GM13977 (cell line): ENCODE data around the gene NETO2.

ENCODE experiments used
- DNase-seq: peaks from one replicate; pipeline ENCODE4 v3.0.0; 2012; ENCODE audit warnings: low spot score
- in situ Hi-C: fragments of 300-500 bp; cut with MboI; formaldehyde crosslinking; loops from one replicate; pipeline ENCODE4 v1.12.0; 2022; ENCODE audit warnings: low sequenced_read_pairs, low pct_unique_long_range_greater_than_20kb, mixed read lengths, inconsistent platforms; ENCODE audit not compliant: unreplicated experiment
- TF ChIP-seq, protein P1 (sequence below): IDR thresholded peaks from 2 replicates; pipeline ENCODE4 v1.5.1; 2012; ENCODE audit warnings: mild to moderate bottlenecking, control low read depth; ENCODE audit not compliant: insufficient read depth; ENCODE audit errors: extremely low read depth, missing control alignments

NETO2 gene

DNA sequence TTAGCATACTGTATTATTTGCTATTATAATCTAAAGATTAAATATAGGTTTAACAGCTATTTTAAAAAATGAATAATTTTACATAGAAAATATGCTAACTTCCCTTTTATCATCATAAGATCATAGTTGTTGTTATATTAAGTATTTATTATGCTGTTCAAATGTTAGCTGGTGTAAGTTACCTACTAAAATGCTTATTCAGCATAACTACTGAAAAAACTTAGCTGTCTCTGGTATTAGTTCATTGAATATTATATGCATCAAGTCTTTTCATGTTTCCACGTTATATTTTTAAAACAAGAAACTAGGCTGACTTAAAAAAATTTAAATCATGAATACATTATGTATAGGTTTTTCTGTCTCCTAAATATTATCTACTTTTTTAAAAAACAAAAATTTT lies 62.6 kb downstream of the NETO2 start:
- TF ChIP-seq, protein P1, sequence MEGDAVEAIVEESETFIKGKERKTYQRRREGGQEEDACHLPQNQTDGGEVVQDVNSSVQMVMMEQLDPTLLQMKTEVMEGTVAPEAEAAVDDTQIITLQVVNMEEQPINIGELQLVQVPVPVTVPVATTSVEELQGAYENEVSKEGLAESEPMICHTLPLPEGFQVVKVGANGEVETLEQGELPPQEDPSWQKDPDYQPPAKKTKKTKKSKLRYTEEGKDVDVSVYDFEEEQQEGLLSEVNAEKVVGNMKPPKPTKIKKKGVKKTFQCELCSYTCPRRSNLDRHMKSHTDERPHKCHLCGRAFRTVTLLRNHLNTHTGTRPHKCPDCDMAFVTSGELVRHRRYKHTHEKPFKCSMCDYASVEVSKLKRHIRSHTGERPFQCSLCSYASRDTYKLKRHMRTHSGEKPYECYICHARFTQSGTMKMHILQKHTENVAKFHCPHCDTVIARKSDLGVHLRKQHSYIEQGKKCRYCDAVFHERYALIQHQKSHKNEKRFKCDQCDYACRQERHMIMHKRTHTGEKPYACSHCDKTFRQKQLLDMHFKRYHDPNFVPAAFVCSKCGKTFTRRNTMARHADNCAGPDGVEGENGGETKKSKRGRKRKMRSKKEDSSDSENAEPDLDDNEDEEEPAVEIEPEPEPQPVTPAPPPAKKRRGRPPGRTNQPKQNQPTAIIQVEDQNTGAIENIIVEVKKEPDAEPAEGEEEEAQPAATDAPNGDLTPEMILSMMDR, result no peak
- in situ Hi-C loops, result no loop called here
- no peak for DNase-seq

DNA sequence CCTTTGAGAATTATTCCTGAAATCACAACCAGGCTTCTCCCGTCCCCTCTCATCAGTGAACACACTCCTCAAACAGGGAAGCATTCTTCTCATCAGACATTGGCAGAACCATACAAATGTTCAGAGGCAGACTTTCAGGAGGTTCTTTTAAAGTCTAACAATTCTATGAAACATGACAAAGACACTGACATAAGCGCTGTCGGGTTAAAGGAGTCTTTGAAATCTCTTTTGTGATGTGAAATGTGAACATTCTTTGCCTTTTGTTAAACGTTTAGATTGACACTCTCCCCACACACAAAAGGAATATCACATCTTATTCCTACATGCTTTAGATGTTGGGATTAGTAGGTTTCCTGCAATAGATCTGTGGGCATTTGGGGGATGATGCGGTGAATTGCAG lies 63.9 kb downstream of the NETO2 start:
- TF ChIP-seq, protein P1, result no peak
- no peak for DNase-seq
- in situ Hi-C loops, result no loop called here

DNA sequence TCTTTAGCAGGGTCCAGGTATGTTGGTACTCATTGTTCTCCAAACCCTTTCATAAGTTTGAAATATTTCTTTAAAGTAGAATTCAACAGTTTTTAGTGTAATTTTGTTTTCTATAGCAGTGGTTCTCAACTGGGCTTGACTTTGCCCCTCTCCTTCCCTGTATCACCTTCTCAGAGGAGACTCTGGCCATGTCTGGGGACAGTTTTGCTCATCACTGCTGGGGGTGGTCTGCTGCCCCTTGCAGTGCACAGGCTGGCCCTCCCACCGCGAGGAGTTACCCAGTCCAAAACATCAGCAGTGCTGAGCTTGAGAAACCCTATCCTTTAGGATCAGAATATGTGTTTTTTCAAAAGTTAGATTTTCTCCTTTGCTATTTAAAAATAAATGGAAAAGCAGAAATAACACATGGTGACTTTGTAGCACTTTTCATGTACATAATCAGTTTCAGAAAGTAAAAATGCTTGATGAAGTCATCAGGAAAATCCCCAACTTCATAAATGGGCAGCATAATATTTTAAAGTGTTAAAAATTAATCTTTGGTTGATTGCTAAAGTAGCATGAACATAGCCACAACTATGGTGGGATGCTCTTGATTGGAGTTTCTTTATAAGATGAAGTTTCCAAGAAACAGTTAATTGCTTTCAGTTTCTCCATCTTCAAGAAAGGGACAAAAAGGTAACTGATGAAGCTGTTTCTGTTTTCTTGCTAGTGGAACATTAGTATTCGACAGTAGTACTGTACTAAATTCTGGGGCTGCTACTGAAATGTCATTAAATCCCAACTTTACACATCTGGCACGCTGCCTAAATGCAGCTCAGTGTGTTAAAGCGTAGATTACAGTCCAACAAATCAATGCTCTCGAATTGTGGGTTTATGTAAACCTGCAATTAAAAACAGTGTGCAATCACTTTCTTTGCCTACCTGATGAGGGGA lies 70.3 kb downstream of the NETO2 start:
- TF ChIP-seq, protein P1, result no peak

DNA sequence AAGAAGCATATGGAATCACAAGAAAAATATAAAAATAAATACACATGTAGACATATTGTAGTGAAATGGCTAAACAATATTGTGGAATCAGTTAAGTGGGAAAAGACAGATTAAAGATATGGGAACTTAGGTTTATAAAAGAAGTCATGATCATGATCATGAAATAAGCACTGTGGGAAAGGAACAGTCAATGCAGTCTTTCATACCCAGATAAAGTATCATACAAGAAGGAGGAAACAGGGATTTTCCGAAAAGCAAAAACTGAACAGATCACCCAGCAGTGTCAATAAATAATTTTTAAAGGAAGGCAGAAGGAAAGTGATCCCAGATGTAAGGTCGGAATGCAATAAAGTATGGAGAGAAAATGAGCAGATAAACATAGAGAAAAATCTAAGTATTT lies 71.6 kb downstream of the NETO2 start:
- TF ChIP-seq, protein P1, result no peak
- in situ Hi-C loops, result no loop called here
- DNase-seq, result no peak

More for the DNA sequence above, 70.3 kb downstream of the NETO2 start:
- no peak for DNase-seq
- in situ Hi-C loops, result no loop called here

DNA sequence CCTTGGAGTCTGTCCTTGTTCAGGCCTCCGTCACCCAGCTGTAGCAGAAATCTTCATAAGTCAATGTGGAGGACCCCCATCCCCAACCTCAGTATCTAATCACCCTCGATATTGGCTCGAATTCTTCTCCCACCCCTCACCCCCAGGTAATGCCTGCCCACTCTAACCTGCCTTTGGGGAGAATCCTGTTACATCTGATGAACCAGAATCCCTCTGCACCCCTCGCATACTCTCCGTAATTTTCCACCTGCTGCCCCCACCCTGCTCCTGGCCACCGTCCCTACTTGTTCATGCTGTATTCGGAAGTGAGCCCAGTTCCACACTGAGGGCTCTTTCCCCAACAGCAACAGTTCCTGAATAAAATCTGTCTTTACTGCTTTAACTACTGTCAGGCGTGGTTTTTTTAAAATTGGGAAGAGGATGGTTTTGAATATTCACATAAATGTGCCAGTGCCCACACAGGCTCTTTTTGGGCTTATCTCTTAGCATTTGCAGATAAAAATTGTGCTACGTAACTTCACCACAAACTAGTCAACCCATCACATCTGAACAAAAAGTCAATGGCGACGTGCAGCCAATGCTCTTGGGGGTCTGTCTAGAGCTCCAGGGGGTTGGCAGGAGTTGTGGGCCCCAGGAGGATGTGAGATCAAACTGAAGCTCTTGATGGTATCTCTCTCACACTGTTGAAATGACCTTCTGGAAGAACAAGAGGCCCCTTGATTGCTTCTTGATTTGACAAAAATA lies 73.7 kb downstream of the NETO2 start:
- in situ Hi-C loops, result no loop called here
- DNase-seq, result no peak
- TF ChIP-seq, protein P1, result no peak

DNA sequence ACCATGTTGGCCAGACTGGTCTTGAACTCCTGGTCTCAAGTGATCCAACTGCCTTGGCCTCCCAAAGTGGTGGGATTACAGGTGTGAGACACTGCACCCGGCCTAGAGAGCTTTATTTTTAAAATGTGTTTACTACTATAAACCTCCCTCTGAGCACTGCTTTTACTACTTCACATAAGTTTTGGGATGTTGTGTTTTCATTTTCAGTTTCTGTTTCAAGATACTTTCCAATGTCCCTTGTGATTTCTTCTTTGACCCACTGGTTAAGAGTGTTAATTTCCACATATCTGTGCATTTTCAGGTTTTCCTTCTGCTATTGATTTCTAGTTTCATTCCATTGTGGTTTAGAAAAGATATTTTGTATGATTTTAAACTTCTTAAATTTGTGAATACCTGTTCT lies 74.4 kb downstream of the NETO2 start:
- TF ChIP-seq, protein P1, result no peak
- in situ Hi-C loops, result no loop called here
- no peak for DNase-seq
